Epithelial cell of esophagus (primary cell): ENCODE measurements around the gene SLC27A5.
A peak's percentile ranks its signal among the peaks of the same experiment; 100 is the strongest.

Source experiments
- DNase-seq: peaks from one replicate; pipeline ENCODE4 v3.0.0; 2010; ENCODE audit warnings: low read depth
- H3K4me3 ChIP-seq: 2 replicates; pipeline ENCODE4 v1.5.1; 2011; ENCODE audit warnings: mild to moderate bottlenecking, low read length, control low read depth
- TF ChIP-seq, protein P1 (sequence below): IDR thresholded peaks from 2 replicates; pipeline ENCODE4 v1.5.1; 2011; ENCODE audit warnings: low read depth, mild to moderate bottlenecking, low read length, control low read depth, inconsistent platforms; ENCODE audit not compliant: insufficient read depth; ENCODE audit errors: missing control alignments

The SLC27A5 gene

GRCh38 chr19:58469241-58470013 is 42.4 kb downstream of the SLC27A5 start:
- H3K4me3 ChIP-seq = no peak overlapping the region
- DNase-seq = no peak
- TF ChIP-seq, protein P1, sequence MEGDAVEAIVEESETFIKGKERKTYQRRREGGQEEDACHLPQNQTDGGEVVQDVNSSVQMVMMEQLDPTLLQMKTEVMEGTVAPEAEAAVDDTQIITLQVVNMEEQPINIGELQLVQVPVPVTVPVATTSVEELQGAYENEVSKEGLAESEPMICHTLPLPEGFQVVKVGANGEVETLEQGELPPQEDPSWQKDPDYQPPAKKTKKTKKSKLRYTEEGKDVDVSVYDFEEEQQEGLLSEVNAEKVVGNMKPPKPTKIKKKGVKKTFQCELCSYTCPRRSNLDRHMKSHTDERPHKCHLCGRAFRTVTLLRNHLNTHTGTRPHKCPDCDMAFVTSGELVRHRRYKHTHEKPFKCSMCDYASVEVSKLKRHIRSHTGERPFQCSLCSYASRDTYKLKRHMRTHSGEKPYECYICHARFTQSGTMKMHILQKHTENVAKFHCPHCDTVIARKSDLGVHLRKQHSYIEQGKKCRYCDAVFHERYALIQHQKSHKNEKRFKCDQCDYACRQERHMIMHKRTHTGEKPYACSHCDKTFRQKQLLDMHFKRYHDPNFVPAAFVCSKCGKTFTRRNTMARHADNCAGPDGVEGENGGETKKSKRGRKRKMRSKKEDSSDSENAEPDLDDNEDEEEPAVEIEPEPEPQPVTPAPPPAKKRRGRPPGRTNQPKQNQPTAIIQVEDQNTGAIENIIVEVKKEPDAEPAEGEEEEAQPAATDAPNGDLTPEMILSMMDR = no peak

DNA sequence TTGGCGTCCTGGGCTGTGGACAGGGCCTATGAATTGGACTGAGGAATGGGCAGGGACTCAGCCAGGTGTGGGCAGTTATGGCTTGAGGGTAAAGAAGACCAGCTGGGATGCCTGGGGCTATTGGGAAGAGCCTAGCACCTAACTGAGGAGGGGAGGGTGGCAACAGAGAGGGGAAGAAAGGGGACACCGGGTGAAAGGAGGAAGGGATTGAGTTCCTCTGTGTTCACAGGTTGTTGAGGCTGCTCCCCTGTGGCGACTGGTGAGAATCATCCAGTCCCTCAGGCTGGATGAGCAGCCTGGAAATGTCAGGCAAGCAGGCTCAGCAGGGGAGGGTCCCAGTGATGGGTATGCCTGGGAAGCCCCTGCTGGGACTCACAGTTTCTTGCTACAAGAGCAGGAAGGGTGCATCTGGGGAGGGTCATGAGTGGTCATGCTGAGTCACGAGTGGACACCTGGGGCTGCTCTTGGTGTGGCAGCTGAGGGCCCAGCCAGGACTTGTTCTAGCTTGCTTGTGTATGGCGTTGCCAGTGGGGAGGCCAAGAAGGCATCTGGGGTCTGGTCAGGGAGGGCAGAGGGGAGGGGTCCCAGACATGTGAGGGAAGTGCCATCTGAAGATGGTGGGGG is 43.5 kb downstream of the SLC27A5 start:
- peak overlapping the region; percentile 27 for H3K4me3 ChIP-seq
- TF ChIP-seq, protein P1 = peak; percentile 2
- DNase-seq = peak; percentile 58

GRCh38 chr19:58466760-58467589 is 44.8 kb downstream of the SLC27A5 start, which contains the start of gene ZNF324:
Gene ZNF324, plus strand, starts transcription at chr19:58467080. Its CDS starts 2,106 bp downstream, at chr19:58469186.
- peak within 1 kb of the TSS; percentile 73 for H3K4me3 ChIP-seq
- TF ChIP-seq, protein P1 = no peak
- peak; percentile 98 for DNase-seq

DNA sequence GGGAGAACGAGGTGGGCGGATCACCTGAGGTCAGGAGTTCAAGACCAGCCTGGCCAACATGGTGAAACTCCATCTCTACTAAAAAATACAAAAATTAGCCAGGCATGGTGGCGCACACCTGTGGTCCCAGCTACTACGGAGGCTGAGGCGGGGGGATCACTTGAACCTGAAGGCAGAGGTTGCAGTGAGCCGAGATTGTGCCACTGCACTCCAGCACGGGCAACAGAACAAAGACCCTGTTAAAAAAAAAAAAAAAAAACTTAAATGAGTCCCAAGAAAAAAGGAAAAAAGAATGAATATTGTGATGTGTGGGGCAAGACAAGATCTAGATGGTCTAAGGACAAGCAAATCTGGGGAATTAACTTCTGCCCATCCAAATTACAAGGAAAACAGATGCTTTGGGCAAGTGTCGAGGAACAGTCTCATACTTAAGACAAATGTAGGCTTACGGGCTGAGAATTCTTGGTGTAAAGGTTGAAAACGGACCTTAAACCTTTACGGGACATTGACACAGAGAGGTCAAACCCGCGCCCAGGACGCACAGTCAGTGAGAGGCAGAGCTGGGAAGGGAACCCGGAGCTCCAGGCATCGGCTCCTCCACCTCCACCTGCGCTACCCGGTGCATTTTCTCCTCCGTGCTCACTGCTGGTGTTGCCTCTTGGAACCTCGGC is 45.6 kb downstream of the SLC27A5 start:
- H3K4me3 ChIP-seq = peak overlapping the region; percentile 73
- DNase-seq = no peak
- TF ChIP-seq, protein P1 = no peak

DNA sequence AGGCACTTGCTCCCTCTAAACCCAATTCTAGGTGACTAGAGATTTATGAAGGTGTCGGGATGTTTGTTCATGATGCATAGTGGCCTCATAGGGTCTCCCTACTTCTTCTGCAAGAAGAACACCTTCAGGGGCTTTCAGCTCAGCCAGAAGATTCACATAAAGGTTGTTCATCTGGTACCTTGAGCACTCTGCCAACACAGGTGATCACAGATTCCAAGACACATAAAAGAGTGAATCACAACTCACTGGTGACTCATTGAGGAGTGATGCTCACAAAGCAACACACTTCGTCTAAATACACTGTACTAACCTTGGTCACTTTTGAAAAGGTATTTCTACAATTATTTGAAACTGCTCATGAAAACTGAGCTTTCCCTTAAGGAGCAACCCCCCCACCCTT is 51.8 kb downstream of the SLC27A5 start:
- no peak overlapping the region for H3K4me3 ChIP-seq
- TF ChIP-seq, protein P1 = no peak
- DNase-seq = peak; percentile 81

DNA sequence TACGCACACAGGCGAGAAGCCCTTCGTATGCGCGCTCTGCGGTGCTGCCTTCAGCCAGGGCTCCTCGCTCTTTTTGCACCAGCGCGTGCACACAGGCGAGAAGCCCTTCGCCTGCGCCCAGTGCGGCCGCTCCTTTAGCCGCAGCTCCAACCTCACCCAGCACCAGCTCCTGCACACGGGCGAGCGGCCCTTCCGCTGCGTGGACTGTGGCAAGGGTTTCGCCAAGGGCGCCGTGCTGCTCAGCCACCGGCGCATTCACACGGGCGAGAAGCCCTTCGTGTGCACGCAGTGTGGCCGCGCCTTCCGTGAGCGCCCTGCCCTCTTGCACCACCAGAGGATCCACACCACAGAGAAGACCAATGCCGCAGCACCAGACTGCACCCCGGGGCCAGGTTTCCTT is 55.7 kb downstream of the SLC27A5 start:
- no peak overlapping the region for H3K4me3 ChIP-seq

More for the DNA sequence above, 55.7 kb downstream of the SLC27A5 start:
- TF ChIP-seq, protein P1 = no peak
- no peak for DNase-seq
